K562 (cell line): ENCODE measurements around the gene PIK3C2B. TPM values are rescaled to one million over a fixed set of nuclear protein-coding genes. Genes with fewer than 3 reads are reported as not detected.

Source experiments
- ATAC-seq: fragments of 200-7000 bp; cut with Tn5 transposase; 3 replicates; pipeline ENCODE4 v1.9.1; 2020; ENCODE audit warnings: moderate library complexity
- BruUV-seq: library from RNA; stranded (reverse); fragments of 400-500 nt; replicated peaks from 2 replicates; lab custom pipeline; 2021; lab: Mats Ljungman, UMichigan
- CTCF ChIA-PET: fragments of 300-600 bp; formaldehyde crosslinking; extraction: SDS; loops from one replicate; lab custom pipeline; 2021; ENCODE audit warnings: low intra/inter-chr PET ratio; lab: Yijun Ruan, JAX
- POLR2A ChIA-PET: fragments of 300-600, 350-650 bp; sonication (Branson Sonifier 250); formaldehyde crosslinking; extraction: SDS; loops from one replicate; lab custom pipeline; 2021; ENCODE audit warnings: antibody characterized with exemption, inconsistent platforms; lab: Yijun Ruan, JAX
- DNase-seq, 4 experiments: peaks; one replicate each; pipeline versions ENCODE4 v3.0.0 to v3.0.0-alpha.2; 2011 to 2018; ENCODE audit warnings: low spot score in 3 of 4, mixed read lengths in 3 of 4; ENCODE audit errors: extremely low read depth in 1 of 4
- FAIRE-seq: peaks from 2 replicates; lab custom pipeline; 2011; peaks lifted over from hg19 to GRCh38; lab: Jason Lieb, UNC
- H2AFZ ChIP-seq: 2 replicates; pipeline ENCODE4 v1.6.0; 2011; ENCODE audit warnings: low read depth, low read length, control low read depth, inconsistent platforms
- H3K27ac ChIP-seq: fragments of 200-600 bp; 3 replicates; pipeline ENCODE4 v1.8.0; 2011; ENCODE audit warnings: low read depth, mild to moderate bottlenecking, control low read depth, inconsistent platforms, low read length, moderate library complexity, mixed read lengths; ENCODE audit errors: extremely low read depth
- H3K27me3 ChIP-seq, 2 experiments: fragments of 300-600 bp in 1 of 2; 2 replicates in 1 of 2; 3 replicates in 1 of 2; pipeline versions ENCODE4 v1.6.0 to v1.8.0; 2011; ENCODE audit warnings: inconsistent platforms in 2 of 2, low read length in 2 of 2, mild to moderate bottlenecking in 1 of 2, mixed read lengths in 1 of 2, moderate library complexity in 1 of 2; ENCODE audit not compliant: control insufficient read depth in 2 of 2, insufficient read depth in 2 of 2
- H3K36me3 ChIP-seq: fragments of 300-600 bp; 3 replicates; pipeline ENCODE4 v1.8.0; 2011; ENCODE audit warnings: mild to moderate bottlenecking, low read length, inconsistent platforms; ENCODE audit not compliant: control insufficient read depth, insufficient read depth
- H3K4me1 ChIP-seq, 2 experiments: fragments of 200-600 bp in 1 of 2; replicated peaks in 1 of 2; 2 replicates in 1 of 2; 3 replicates in 1 of 2; pipeline versions ENCODE4 v1.5.1 to v1.8.0; 2011; ENCODE audit warnings: inconsistent platforms in 2 of 2, low read length in 2 of 2, mild to moderate bottlenecking in 1 of 2, mixed read lengths in 1 of 2, moderate library complexity in 1 of 2; ENCODE audit not compliant: control insufficient read depth in 2 of 2, insufficient read depth in 2 of 2
- H3K4me2 ChIP-seq: 2 replicates; pipeline ENCODE4 v1.6.1; 2011; ENCODE audit warnings: low read length, control low read depth, inconsistent platforms, mixed read lengths; ENCODE audit not compliant: insufficient read depth
- H3K4me3 ChIP-seq: fragments of 200-600 bp; sonication (generic), shearing (Covaris generic); 2 replicates; pipeline ENCODE4 v1.5.1; 2016; ENCODE audit warnings: control low read depth, inconsistent platforms
- H3K79me2 ChIP-seq: fragments of 200-600 bp; 3 replicates; pipeline ENCODE4 v1.8.0; 2011; ENCODE audit warnings: low read length, inconsistent platforms; ENCODE audit not compliant: control insufficient read depth, insufficient read depth
- H3K9ac ChIP-seq, 2 experiments: 2 replicates each; pipeline versions ENCODE4 v1.6.0 to v1.6.1; 2011; ENCODE audit warnings: low read depth in 2 of 2, low read length in 2 of 2, control low read depth in 1 of 2, inconsistent platforms in 1 of 2, mild to moderate bottlenecking in 1 of 2, mixed read lengths in 1 of 2; ENCODE audit not compliant: insufficient read depth in 1 of 2
- H3K9me1 ChIP-seq: one replicate; pipeline ENCODE4 v1.6.0; 2011; ENCODE audit warnings: inconsistent platforms, mild to moderate bottlenecking, low read length, moderate library complexity; ENCODE audit not compliant: control insufficient read depth, insufficient read depth
- H3K9me3 ChIP-seq: replicated peaks from 2 replicates; pipeline ENCODE4 v1.5.1; 2011; ENCODE audit warnings: low read depth, low read length, inconsistent platforms; ENCODE audit not compliant: control insufficient read depth, insufficient read depth
- H4K20me1 ChIP-seq: replicated peaks from 2 replicates; pipeline ENCODE4 v1.6.1; 2011; ENCODE audit warnings: low read length, inconsistent platforms, mixed read lengths; ENCODE audit not compliant: control insufficient read depth, insufficient read depth
- ETV5 ChIP-seq: sonication (generic); formaldehyde crosslinking; IDR thresholded peaks from 2 replicates; pipeline ENCODE4 v1.4.0; 2020; ENCODE audit warnings: low read depth, mild to moderate bottlenecking, missing genetic modification reagents
- GABPA ChIP-seq: fragments of 200-800 bp; sonication (Bioruptor generic); conservative IDR thresholded peaks from 2 replicates; pipeline ENCODE4 v1.6.1; 2016; ENCODE audit warnings: low read depth, missing genetic modification characterization, missing compliant biosample characterization
- GABPB1 ChIP-seq: sonication (generic); formaldehyde crosslinking; IDR thresholded peaks from 2 replicates; pipeline ENCODE4 v1.8.0; 2022; ENCODE audit warnings: mild to moderate bottlenecking, missing genetic modification reagents
- PRDM10 ChIP-seq: fragments of 450-650 bp; IDR thresholded peaks from 2 replicates; pipeline ENCODE4 v1.6.1; 2018; ENCODE audit not compliant: partially characterized antibody
- PRMT5 ChIP-seq: sonication (generic); formaldehyde crosslinking; IDR thresholded peaks from 2 replicates; pipeline ENCODE4 v1.5.0; 2020; ENCODE audit warnings: missing genetic modification reagents
- RAD51 ChIP-seq: fragments of 450-650 bp; IDR thresholded peaks from 2 replicates; pipeline ENCODE4 v1.7.1; 2016; ENCODE audit warnings: low read depth, mild to moderate bottlenecking, borderline replicate concordance
- RBBP5 ChIP-seq: fragments of 200-600 bp; sonication (generic); IDR thresholded peaks from 2 replicates; pipeline ENCODE4 v1.6.1; 2012; ENCODE audit warnings: borderline replicate concordance, mild to moderate bottlenecking, low read length, control low read depth, inconsistent platforms; ENCODE audit not compliant: insufficient read depth, poor library complexity, severe bottlenecking
- RNF219 ChIP-seq: fragments of 250-450 bp; sonication (Bioruptor Pico); IDR thresholded peaks from 2 replicates; pipeline ENCODE4 v1.5.0; 2022; ENCODE audit warnings: mild to moderate bottlenecking
- SMARCA4 ChIP-seq: fragments of 450-650 bp; IDR thresholded peaks from 2 replicates; pipeline ENCODE4 v1.6.1; 2016
- ZNF124 ChIP-seq: sonication (generic); formaldehyde crosslinking; IDR thresholded peaks from 2 replicates; pipeline ENCODE4 v1.8.1; 2022; ENCODE audit warnings: missing genetic modification reagents
- ZNF134 ChIP-seq: fragments of 250-450 bp; sonication (Bioruptor Pico); conservative IDR thresholded peaks from 2 replicates; pipeline ENCODE4 v1.4.0; 2020
- ZNF212 ChIP-seq: fragments of 450-650 bp; formaldehyde crosslinking; IDR thresholded peaks from 2 replicates; pipeline ENCODE4 v1.4.0; 2020; ENCODE audit warnings: mild to moderate bottlenecking
- ZNF583 ChIP-seq: fragments of 250-450 bp; sonication (Bioruptor Pico); IDR thresholded peaks from 2 replicates; pipeline ENCODE4 v1.4.0; 2020
- WGBS: fragments of 100-300 bp; shearing (Covaris generic); methylation state at CpG from one replicate; pipeline ENCODE4 v1.1.6; 2016; ENCODE audit warnings: low coverage, mixed read lengths; ENCODE audit not compliant: insufficient coverage; ENCODE audit errors: missing lambda C conversion rate; 5-methylcytosine and 5-hydroxymethylcytosine counted together
- in situ Hi-C: fragments of 300-500 bp; cut with MboI; formaldehyde crosslinking; loops from 4 replicates; pipeline ENCODE4 v1.15.0; 2018; ENCODE audit warnings: inconsistent platforms, mixed read lengths
- intact Hi-C: fragments of 100-400 bp; cut with micrococcal nuclease; formaldehyde crosslinking; loops from 2 replicates; pipeline ENCODE4 v1.14.2; 2022
- polyA plus RNA-seq, 8 experiments: library from polyadenylated mRNA; depleted of rRNA in 4 of 8; stranded (reverse) in 5 of 8; unstranded in 3 of 8; fragments of >200 nt; fragmentation: Nextera tagmentation in 2 of 8; fragmentation: Illumina TruSeq in 1 of 8; extraction: Ambion mirVana in 2 of 8; extraction: Trizol in 1 of 8; gene quantifications; 2 replicates each; pipeline versions ENCODE4 v1.2.1 to v1.2.3, GENCODE V29; 2011 to 2014; ENCODE audit warnings: inconsistent platforms in 1 of 8, missing spikeins in 1 of 8
- total RNA-seq, 7 experiments: library from RNA; depleted of rRNA in 6 of 7; stranded (reverse); fragments of >200 nt in 6 of 7; fragmentation: Illumina TruSeq in 2 of 7; extraction: Trizol in 2 of 7; gene quantifications; 2 replicates each; pipeline versions ENCODE4 v1.2.1 to v1.2.3, GENCODE V29; 2011 to 2021; ENCODE audit warnings: low replicate concordance in 1 of 7
- TF ChIP-seq, protein P1 (sequence below): fragments of 250-450 bp; sonication (Bioruptor Pico); IDR thresholded peaks from 2 replicates; pipeline ENCODE4 v1.8.0; 2022; ENCODE audit warnings: inconsistent platforms, mild to moderate bottlenecking, moderate library complexity, borderline replicate concordance

PIK3C2B gene
- total and polyA plus RNA-seq, 9 of the 15 experiments (the other 6 are each of a cell fraction or from before 2014, with no cell fraction given), result 0.10 to 2.9 (median 0.72) TPM

- no peak overlapping the region for H3K4me2 ChIP-seq
- CTCF ChIA-PET, result interaction anchor here (0.5 kb wide), 1 partner anchor 23 kb away, joined by 3 read pairs; no protein-coding TSS in a partner anchor
- H3K27me3 ChIP-seq, result peaks cover 12 to 37% of the 10 kb centered on the region in 2 experiments
- DNase-seq (no peak), FAIRE-seq (no peak), ATAC-seq (no peak)
- H3K4me3 ChIP-seq, result no peak overlapping the region
- H2AFZ ChIP-seq, result no peak overlapping the region
- H3K27ac ChIP-seq, result no peak overlapping the region
- H3K4me1 ChIP-seq, result no peaks in the 10 kb centered on the region; a peak in 1 of 5 replicates
- H4K20me1 ChIP-seq, result no peaks in the 10 kb centered on the region
- no peaks in the 10 kb centered on the region for H3K79me2 ChIP-seq
- H3K9me1 ChIP-seq, result no peaks in the 10 kb centered on the region
- TF ChIP-seq PRDM10 (no peak), GABPB1 (CRISPR knock-in tag) (no peak), GABPA (tag) (no peak), RBBP5 (no peak), RNF219 (no peak), PRMT5 (CRISPR knock-in tag) (no peak), ZNF134 (no peak), ZNF212 (CRISPR knock-in tag) (no peak), SMARCA4 (no peak), RAD51 (no peak), ZNF124 (CRISPR knock-in tag) (no peak), ETV5 (CRISPR knock-in tag) (no peak), ZNF583 (CRISPR knock-in tag) (no peak)
- TF ChIP-seq, protein P1, sequence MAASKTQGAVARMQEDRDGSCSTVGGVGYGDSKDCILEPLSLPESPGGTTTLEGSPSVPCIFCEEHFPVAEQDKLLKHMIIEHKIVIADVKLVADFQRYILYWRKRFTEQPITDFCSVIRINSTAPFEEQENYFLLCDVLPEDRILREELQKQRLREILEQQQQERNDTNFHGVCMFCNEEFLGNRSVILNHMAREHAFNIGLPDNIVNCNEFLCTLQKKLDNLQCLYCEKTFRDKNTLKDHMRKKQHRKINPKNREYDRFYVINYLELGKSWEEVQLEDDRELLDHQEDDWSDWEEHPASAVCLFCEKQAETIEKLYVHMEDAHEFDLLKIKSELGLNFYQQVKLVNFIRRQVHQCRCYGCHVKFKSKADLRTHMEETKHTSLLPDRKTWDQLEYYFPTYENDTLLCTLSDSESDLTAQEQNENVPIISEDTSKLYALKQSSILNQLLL (CRISPR knock-in tag), result no peak
- no peaks in the 10 kb centered on the region for H3K9me3 ChIP-seq
- POLR2A ChIA-PET, result interaction anchor here (0.7 to 2.1 kb wide), 5 partner anchors 10 to 29 kb away, joined by 3 to 5 read pairs (median 4); partner anchors contain the start of gene MDM4
- WGBS, result 4% methylated on average over 5 of the region's 5 CpGs
- BruUV-seq, result no TSS peak
- H3K36me3 ChIP-seq, result no peaks in the 10 kb centered on the region
- in situ Hi-C loops, result no loop called here
- H3K9ac ChIP-seq, result no peak overlapping the region
- intact Hi-C loops, result no loop called here
These were observed 7.4 kb downstream of the PIK3C2B start for GRCh38 chr1:204487256-204487615.
